Endothelial cell of umbilical vein (primary cell): Measurements from ENCODE around the gene FANCC. TPM values are rescaled to one million over a fixed set of nuclear protein-coding genes. Genes with fewer than 3 reads are reported as not detected.

Experiments used
- BruUV-seq: library from RNA; stranded (reverse); fragments of 400-500 nt; replicated peaks from 2 replicates; lab custom pipeline; 2021; lab: Mats Ljungman, UMichigan
- CTCF ChIA-PET: fragments of 300-600, 350-600 bp; sonication (Branson Sonifier 250); formaldehyde crosslinking; loops from one replicate; lab custom pipeline; 2021; ENCODE audit warnings: antibody characterized with exemption, inconsistent platforms; lab: Charles Lee
- POLR2A ChIA-PET: fragments of 300-600, 350-600 bp; sonication (Branson Sonifier 250); formaldehyde crosslinking; loops from one replicate; lab custom pipeline; 2021; ENCODE audit warnings: antibody characterized with exemption, inconsistent platforms; lab: Charles Lee
- DNase-seq: peaks from one replicate; pipeline ENCODE4 v3.0.0-alpha.2; 2011; ENCODE audit warnings: low read depth, low spot score
- FAIRE-seq: peaks from 2 replicates; lab custom pipeline; 2011; peaks lifted over from hg19 to GRCh38; lab: Jason Lieb, UNC
- H2AFZ ChIP-seq: 2 replicates; pipeline ENCODE4 v1.6.0; 2012; ENCODE audit warnings: low read depth, low read length, control low read depth, inconsistent platforms
- H3K27ac ChIP-seq: 2 replicates; pipeline ENCODE4 v1.5.1; 2011; ENCODE audit warnings: low read depth, mild to moderate bottlenecking, control low read depth, low read length, moderate library complexity; ENCODE audit not compliant: insufficient read depth
- H3K27me3 ChIP-seq, 2 experiments: 2 replicates each; pipeline versions ENCODE4 v1.6.0 to v1.6.1; 2011; ENCODE audit warnings: low read length in 2 of 2, mixed read lengths in 1 of 2; ENCODE audit not compliant: control insufficient read depth in 2 of 2, insufficient read depth in 2 of 2
- H3K36me3 ChIP-seq, 2 experiments: 2 replicates in 1 of 2; 3 replicates in 1 of 2; pipeline ENCODE4 v1.5.1; 2011; ENCODE audit warnings: low read length in 2 of 2, mild to moderate bottlenecking in 1 of 2, moderate library complexity in 1 of 2; ENCODE audit not compliant: control insufficient read depth in 2 of 2, insufficient read depth in 2 of 2; ENCODE audit errors: extremely low read depth in 1 of 2
- H3K4me1 ChIP-seq: 3 replicates; pipeline ENCODE4 v1.5.1; 2011; ENCODE audit warnings: mild to moderate bottlenecking, low read length; ENCODE audit not compliant: control insufficient read depth, insufficient read depth; ENCODE audit errors: extremely low read depth
- H3K4me2 ChIP-seq: 2 replicates; pipeline ENCODE4 v1.6.1; 2011; ENCODE audit warnings: low read length, control low read depth, mixed read lengths; ENCODE audit not compliant: insufficient read depth
- H3K4me3 ChIP-seq, 3 experiments: fragments of 200-600 bp in 1 of 3; sonication (generic), shearing (Covaris generic) in 1 of 3; replicated peaks in 1 of 3; 2 replicates each; pipeline ENCODE4 v1.5.1; 2011 to 2016; ENCODE audit warnings: control low read depth in 3 of 3, low read length in 3 of 3, mild to moderate bottlenecking in 2 of 3, inconsistent platforms in 1 of 3, low read depth in 1 of 3, moderate library complexity in 1 of 3; ENCODE audit not compliant: insufficient read depth in 1 of 3
- H3K79me2 ChIP-seq: 2 replicates; pipeline ENCODE4 v1.6.0; 2012; ENCODE audit warnings: low read length, inconsistent platforms; ENCODE audit not compliant: control insufficient read depth, insufficient read depth
- H3K9ac ChIP-seq: replicated peaks from 2 replicates; pipeline ENCODE3; 2011; ENCODE audit warnings: low read length, control low read depth; ENCODE audit not compliant: insufficient read depth; ENCODE audit errors: extremely low read depth
- H3K9me1 ChIP-seq: replicated peaks from 3 replicates; pipeline ENCODE4 v1.6.0; 2011; ENCODE audit warnings: mild to moderate bottlenecking, low read length; ENCODE audit not compliant: control insufficient read depth, insufficient read depth; ENCODE audit errors: extremely low read depth
- H3K9me3 ChIP-seq: replicated peaks from 2 replicates; pipeline ENCODE4 v1.5.1; 2012; ENCODE audit warnings: low read length, inconsistent platforms; ENCODE audit not compliant: control insufficient read depth, insufficient read depth
- H4K20me1 ChIP-seq: replicated peaks from 2 replicates; pipeline ENCODE3; 2011; ENCODE audit warnings: mild to moderate bottlenecking, low read length; ENCODE audit not compliant: control insufficient read depth, insufficient read depth; ENCODE audit errors: extremely low read depth
- CTCF ChIP-seq, 2 donors: IDR thresholded peaks; 1 replicate in 1 of 2; 2 replicates in 1 of 2; pipeline ENCODE4 v1.5.1; 2011; ENCODE audit warnings: low read length in 2 of 2, mild to moderate bottlenecking in 2 of 2, moderate library complexity in 2 of 2, control low read depth in 1 of 2, inconsistent platforms in 1 of 2, low read depth in 1 of 2; ENCODE audit not compliant: insufficient read depth in 1 of 2; ENCODE audit errors: extremely low read depth in 1 of 2
- EZH2 ChIP-seq: IDR thresholded peaks from 2 replicates; pipeline ENCODE4 v1.6.1; 2012; ENCODE audit warnings: borderline replicate concordance, low read depth, mild to moderate bottlenecking, moderate library complexity, low read length, inconsistent platforms; ENCODE audit not compliant: severe bottlenecking
- FOS ChIP-seq: IDR thresholded peaks from 2 replicates; pipeline ENCODE4 v1.6.1; 2011; ENCODE audit warnings: mild to moderate bottlenecking, low read length, moderate library complexity, borderline replicate concordance; ENCODE audit not compliant: insufficient read depth
- GATA2 ChIP-seq: IDR thresholded peaks from 2 replicates; pipeline ENCODE4 v1.7.0; 2011; ENCODE audit warnings: low read depth, mild to moderate bottlenecking, moderate library complexity, mixed read lengths, low read length; ENCODE audit not compliant: insufficient read length, insufficient read depth
- JUN ChIP-seq: IDR thresholded peaks from 2 replicates; pipeline ENCODE4 v1.6.1; 2011; ENCODE audit warnings: borderline replicate concordance, low read depth; ENCODE audit not compliant: insufficient read length, insufficient read depth
- MAX ChIP-seq: IDR thresholded peaks from 2 replicates; pipeline ENCODE4 v1.6.1; 2011; ENCODE audit not compliant: insufficient read depth, insufficient read length
- MYC ChIP-seq: IDR thresholded peaks from one replicate; pipeline ENCODE4 v1.6.1; 2011; ENCODE audit warnings: mild to moderate bottlenecking, low read depth, low read length
- POLR2A ChIP-seq: IDR thresholded peaks from 2 replicates; pipeline ENCODE4 v1.6.1; 2012; ENCODE audit warnings: low read depth, mild to moderate bottlenecking, control low read depth, low read length
- POLR2AphosphoS5 ChIP-seq: IDR thresholded peaks from 2 replicates; pipeline ENCODE4 v1.6.1; 2012; ENCODE audit warnings: low read depth, mild to moderate bottlenecking, control low read depth, low read length, moderate library complexity; ENCODE audit not compliant: insufficient read depth
- dilution Hi-C: fragments of 300-500 bp; cut with MboI; formaldehyde crosslinking; loops from one replicate; pipeline ENCODE4 v1.15.0; 2019; ENCODE audit warnings: low sequenced_read_pairs; ENCODE audit not compliant: extremely low pct_ligation_motif_present
- intact Hi-C: fragments of 100-400 bp; cut with micrococcal nuclease; formaldehyde crosslinking; loops from one replicate; pipeline ENCODE4 v1.10.0; 2022
- polyA plus RNA-seq, 4 experiments: library from polyadenylated mRNA; depleted of rRNA in 3 of 4; stranded (reverse) in 3 of 4; unstranded in 1 of 4; fragments of >200 nt; gene quantifications; 2 replicates each; pipeline versions ENCODE4 v1.2.1 to v1.2.3, GENCODE V29; 2011 to 2012; ENCODE audit warnings: missing spikeins in 1 of 4
- total RNA-seq: library from RNA; stranded (reverse); gene quantifications from 2 replicates; pipeline ENCODE4 v1.2.3, GENCODE V29; 2021

FANCC gene
- total and polyA plus RNA-seq, 2 donors (not counting 3 experiments of a cell fraction or from before 2014, with no cell fraction given): 5.7 to 13.1 TPM

GRCh38 chr9:95138474-95138873 is 179.0 kb downstream of the FANCC start:
- H3K27ac ChIP-seq: no peak overlapping the region
- H4K20me1 ChIP-seq: no peaks in the 10 kb centered on the region
- DNase-seq: peak; percentile 9
- BruUV-seq: no TSS peak
- ChIA-PET CTCF (interaction anchor here (1.0 to 3.8 kb wide), 3 partner anchors 11 to 30 kb away, joined by 4 to 22 read pairs (median 7); no protein-coding TSS in a partner anchor), POLR2A (no interaction called here)
- dilution Hi-C loops: loop anchor here (25.0 kb wide), 1 partner anchor 476 kb away; no protein-coding TSS in a partner anchor
- H3K27me3 ChIP-seq: no peaks in the 10 kb centered on the region
- TF ChIP-seq MAX (no peak), FOS (no peak), EZH2 (no peak), MYC (no peak), CTCF (IDR thresholded peaks at IDR 0.05; ENCODE audit: extremely low read depth in 1 of 2, insufficient read depth in 1 of 2, low read depth in 1 of 2, low read length in 2 of 2) (no peak), GATA2 (no peak), POLR2A (no peak), JUN (no peak), POLR2AphosphoS5 (no peak)
- H3K4me2 ChIP-seq: no peak overlapping the region
- FAIRE-seq: no peak
- H3K4me1 ChIP-seq: no peaks in the 10 kb centered on the region
- no peaks in the 10 kb centered on the region for H3K9me3 ChIP-seq
- intact Hi-C loops: no loop called here
- H2AFZ ChIP-seq: no peak overlapping the region
- H3K4me3 ChIP-seq: no peak overlapping the region
- no peaks in the 10 kb centered on the region for H3K9me1 ChIP-seq
- H3K9ac ChIP-seq: no peak overlapping the region
- no peaks in the 10 kb centered on the region for H3K36me3 ChIP-seq
- H3K79me2 ChIP-seq: no peaks in the 10 kb centered on the region
